Pulmonary artery endothelial cell (primary cell): ENCODE results near the gene RAB31. TPM values are rescaled to one million over a fixed set of nuclear protein-coding genes. Genes with fewer than 3 reads are reported as not detected.

Experiments
- DNase-seq: peaks from one replicate; pipeline ENCODE4 v3.0.0-alpha.2; 2011; ENCODE audit warnings: low read depth, low spot score
- total RNA-seq: library from RNA; depleted of rRNA; stranded (reverse); fragments of >200 nt; gene quantifications from 2 replicates; pipeline ENCODE4 v1.2.3, GENCODE V29; 2014

Gene RAB31
- total RNA-seq, 1 donor from 2014 or later = 32.7 TPM

DNA sequence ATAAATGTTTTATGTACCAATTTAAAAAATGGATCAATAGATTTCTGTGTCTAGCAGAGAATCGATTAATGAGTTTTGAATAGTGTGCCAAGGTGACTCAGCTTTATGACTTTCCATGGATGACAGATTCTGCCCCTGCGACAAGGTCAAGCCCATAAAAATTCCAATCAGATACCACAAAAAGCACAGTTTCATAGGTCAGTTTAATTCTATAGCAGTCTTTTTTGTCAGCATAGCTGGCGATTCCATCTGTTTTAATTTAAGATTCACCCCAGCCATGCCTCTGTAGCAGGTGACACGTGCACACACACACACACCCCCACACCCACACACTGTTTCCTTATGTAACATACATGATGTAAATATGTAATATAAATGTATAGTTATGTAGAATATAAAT, 28.9 kb downstream of the RAB31 start:
- DNase-seq = no peak

GRCh38 chr18:9737472-9738121, 29.5 kb downstream of the RAB31 start:
- no peak for DNase-seq

- no peak for DNase-seq
Measured at GRCh38 chr18:9738266-9738969, 30.3 kb downstream of the RAB31 start.

- no peak for DNase-seq
Measured at GRCh38 chr18:9739516-9739915, 31.4 kb downstream of the RAB31 start.

- no peak for DNase-seq
Measured at GRCh38 chr18:9740071-9740470, 32.0 kb downstream of the RAB31 start.

- no peak for DNase-seq
Measured at GRCh38 chr18:9741406-9741792, 33.3 kb downstream of the RAB31 start.

GRCh38 chr18:9741793-9742523, 33.9 kb downstream of the RAB31 start:
- DNase-seq = no peak

DNA sequence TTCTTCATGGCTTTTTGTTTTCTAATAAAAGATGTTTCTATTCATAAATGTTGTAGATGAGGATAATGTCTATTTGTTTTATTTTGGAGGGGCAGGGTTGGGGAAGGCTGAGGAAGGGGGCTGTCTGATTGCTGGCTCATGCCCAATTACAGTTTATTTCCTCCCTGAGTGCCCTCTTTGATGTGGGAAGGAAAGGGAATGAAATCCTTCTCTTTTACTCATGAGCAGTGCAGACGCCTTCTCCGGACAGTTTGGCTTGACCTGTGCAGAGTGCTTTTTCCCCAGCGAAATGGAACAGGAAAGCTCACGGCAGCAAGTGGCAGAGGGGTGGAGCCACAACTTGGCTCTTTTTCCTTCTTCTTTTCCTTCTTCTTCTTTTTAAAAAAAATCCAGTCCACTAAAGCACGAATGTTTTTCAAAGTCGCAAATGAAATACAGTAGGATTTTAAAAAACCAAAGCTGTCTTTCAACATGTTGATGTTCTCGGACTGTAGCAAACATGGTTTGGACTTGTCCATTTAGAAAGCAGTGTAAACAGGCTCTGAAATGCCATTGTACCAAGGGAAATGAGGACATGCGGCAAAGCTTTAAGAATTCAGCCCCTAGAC, 34.5 kb downstream of the RAB31 start:
- no peak for DNase-seq

DNA sequence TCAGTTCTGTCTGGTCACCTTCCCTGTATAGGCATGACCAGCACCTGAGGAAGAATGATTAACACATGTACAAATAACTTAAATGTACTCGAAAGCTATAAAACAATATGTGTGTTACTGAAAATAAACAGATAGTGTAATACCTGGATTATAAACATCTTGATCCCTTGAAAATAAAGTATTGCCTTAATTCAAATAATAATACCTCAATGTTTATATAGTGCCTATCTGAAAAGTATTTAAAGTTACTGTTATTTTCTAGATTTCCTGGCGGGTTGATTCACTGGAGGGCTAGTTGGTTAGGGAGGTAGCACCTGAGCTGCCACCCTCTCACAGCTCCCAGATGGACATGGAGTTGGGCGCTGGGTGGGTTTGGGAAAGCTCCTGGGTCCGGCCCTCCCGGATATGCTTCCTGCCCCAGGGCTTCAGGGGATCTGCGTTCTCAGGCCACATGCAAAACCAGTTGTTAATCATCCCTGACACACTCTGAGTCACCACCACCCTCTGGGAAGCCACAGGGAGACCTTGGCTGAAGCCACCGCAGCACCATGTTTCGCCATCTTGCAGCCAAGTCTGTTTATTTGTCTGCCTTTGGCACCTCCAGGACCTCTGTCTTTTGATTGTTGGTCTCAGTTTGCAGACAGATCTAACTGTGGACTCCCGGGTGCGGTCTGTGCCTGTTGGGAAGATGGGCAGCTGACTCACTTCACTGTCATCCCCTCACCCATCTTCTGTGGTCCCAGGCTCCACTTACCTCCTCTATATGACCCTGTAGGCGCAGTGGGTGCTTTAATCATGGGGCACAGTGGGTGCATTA, 35.3 kb downstream of the RAB31 start:
- DNase-seq = no peak

- no peak for DNase-seq
Measured at GRCh38 chr18:9746958-9747357, 38.9 kb downstream of the RAB31 start.

- DNase-seq = no peak
Measured at GRCh38 chr18:9749611-9750010, 41.5 kb downstream of the RAB31 start.

GRCh38 chr18:9750112-9750511, 42.0 kb downstream of the RAB31 start:
- DNase-seq = no peak

- DNase-seq = no peak
Measured at GRCh38 chr18:9750606-9751304, 42.7 kb downstream of the RAB31 start.

DNA sequence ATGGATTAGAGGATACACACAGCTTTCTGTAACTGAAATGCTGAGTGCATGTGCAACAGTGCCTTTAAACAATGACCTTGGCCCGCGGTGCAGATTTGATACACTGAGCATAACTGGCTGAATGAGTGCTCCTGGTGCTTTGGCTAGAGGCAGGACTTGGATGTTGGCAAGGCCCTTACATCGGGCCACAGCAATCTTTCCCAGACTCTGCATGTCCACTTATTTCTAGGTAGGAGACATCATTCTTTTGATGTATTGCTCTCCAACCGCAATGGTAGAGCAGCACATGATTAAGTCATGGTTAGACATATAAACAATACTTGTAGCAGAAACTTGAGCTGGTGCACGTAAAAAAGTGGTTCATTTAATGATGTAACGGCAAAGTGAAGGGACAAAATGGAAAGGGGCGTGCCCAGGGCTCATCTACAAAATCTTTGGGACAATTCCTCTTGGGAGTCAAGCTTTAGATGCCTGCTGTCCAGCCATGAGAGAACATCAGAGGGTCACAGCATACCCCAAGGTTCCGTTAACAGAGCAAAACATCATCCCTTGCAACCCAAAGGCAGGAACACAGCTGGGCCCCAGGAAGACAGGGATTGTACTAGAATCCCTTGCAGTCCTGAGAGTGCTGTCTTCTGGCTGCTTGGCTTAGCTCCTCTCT, 43.4 kb downstream of the RAB31 start:
- no peak for DNase-seq

DNA sequence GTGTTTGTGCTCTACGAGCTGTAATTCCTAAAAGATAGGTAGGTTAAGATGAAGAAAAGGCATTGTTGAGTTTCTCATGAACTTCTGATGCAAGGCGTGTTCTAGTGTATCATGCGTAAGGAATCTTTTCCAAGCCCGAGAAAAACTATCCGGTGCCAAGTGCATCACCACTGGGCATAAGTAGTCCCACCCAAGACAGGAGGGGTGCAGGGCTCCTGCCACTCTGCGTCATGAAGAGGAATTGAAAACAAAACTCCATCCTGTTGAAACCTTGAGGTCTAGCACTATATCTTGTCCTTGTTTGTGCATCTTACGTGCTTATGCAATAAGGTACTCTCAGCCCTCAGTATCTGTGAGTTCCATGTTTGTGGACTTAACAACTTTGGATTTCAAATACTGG, 45.7 kb downstream of the RAB31 start:
- DNase-seq = no peak

DNA sequence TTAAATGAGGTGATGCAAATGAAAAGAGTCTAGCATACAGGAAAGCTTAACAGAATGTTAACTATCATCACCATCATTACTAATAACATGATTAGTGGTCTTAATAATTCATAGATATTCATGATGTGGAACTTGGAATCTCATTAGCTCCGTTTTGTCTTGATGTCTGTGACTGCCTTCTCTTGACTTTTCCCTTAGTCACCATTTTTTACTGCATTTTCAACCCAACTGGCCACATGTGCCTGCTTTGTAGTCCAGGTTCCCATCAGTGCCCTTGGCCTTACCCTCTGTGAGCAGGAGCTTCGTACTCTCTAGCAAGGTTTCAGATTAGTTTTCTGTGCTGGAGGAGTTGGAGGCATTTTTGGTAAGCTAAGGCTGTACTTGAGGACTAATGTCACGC, 47.0 kb downstream of the RAB31 start:
- no peak for DNase-seq

DNA sequence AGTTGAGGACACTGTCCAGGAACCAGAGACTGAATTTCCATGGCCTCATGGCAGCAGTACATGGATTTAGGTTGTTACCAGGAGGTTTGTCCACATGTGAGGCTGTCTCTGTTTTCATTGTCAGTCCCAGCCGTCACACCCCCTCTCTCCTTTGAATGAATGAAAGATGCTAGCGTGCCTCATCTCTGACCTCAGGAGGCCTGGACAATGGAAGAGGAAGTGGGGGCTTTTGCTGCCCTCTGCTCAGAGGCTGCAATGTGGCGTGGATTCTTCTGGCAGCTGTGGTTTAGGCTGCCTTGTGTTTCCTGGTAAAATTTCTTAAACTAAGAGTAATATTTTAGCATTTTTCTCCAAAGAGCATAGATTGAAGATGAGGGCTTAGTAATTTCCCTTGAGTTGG, 47.5 kb downstream of the RAB31 start:
- peak; percentile 55 for DNase-seq

DNA sequence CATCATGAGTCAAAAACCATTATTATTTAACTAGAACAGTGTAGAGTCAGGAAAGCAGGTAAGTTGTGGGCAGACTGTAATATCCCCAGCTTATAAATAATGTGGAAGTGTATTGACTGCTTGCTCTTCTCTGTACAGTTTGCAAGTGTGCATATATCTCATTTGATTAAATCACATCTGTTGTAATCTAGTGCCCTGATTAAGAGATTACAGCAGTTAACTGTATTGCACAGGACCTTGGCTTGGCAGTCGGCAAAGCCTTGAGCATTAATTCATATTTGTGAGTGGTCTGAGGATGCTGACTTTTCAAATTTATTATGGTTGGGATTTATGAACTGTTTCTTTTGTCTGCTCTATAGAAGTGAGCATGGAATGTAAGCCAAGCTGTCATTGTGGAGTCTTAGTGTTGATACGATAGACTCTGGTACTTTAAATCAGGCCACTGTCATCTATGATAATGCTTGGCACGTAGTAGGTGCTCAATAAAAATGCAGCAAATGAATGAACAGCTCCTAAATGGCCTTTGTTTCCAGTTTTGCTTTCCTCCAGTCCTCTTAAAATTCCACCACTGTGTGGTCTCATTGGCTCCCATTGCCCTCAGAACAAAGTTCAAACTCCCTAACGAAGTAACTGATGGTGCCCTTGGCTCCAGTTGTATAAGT, 48.3 kb downstream of the RAB31 start:
- DNase-seq = no peak

GRCh38 chr18:9756933-9757470, 48.9 kb downstream of the RAB31 start:
- no peak for DNase-seq
